Measurements from ENCODE around the gene ZNF133.
"Not testable (repeated sequence)": the region's sequence is repeated elsewhere in the genome, so short reads cannot be mapped to it uniquely, and the experiment has no call there.

ZNF133 gene

DNA sequence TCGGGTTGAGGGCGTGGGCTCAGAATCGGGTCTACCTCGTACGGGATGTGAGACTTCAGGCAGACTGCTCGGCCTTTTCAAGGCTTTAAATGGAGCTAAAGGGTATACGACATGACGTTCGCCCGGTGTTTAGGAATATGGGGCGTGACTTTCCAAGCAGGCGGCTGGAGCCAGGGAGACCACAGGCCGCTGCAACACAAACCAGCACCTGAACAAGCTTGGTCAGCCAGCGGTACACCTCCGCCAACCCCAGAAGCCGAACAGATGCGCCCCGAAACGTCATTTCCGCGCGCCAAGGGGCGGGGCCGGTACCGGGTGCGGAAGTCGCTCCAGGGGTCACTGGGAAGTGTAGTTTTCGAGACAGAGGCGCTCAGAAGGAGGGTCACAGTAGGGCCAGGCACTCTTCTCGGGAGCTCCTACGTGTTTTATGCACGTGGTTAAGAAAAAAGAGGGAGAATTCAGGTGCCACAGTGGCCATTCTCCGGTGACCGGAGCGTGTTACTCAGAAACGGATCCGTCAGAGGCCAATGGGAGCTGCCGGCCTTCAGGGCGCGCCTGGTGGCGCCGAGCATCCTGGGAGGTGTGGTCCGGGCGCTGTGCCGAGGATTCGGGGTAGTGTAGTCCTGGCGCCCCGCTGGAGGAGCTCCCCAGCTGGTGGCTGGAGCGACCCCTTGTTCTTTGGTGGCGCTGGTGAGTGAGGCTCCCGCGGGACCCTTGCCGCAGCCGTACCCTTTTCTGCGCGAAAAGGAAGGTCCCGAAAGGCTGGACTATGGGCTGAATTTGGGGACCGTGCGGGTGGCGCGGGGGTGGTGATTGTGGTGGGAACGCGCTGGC, at the start of gene ZNF133:
Gene ZNF133 (plus strand): TSS at position 613 of the 834 bp plus-strand sequence. CDS start 17,160 bp downstream, outside the sequence.
- DNase-seq (ENCODE audit: low read depth), result peak; percentile 97

DNA sequence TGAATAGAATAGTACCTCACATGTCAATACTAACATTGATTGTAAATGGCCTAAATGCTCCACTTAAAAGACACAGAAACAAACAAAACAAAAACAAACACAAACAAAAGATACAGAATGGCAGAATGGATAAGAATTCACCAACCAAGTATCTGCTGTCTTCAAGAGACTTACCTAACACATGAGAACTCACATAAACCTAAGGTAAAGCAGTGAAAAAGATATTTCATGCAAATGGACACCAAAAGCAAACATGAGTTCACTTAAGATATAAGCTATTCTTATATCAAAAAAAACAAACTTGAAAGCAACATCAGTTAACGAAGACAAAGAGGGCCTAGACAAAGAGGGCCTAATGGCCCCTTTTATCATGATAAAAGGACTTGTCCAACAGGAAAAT, 47.3 kb upstream of the ZNF133 start:
- no peak for DNase-seq (ENCODE audit: low read depth)

DNA sequence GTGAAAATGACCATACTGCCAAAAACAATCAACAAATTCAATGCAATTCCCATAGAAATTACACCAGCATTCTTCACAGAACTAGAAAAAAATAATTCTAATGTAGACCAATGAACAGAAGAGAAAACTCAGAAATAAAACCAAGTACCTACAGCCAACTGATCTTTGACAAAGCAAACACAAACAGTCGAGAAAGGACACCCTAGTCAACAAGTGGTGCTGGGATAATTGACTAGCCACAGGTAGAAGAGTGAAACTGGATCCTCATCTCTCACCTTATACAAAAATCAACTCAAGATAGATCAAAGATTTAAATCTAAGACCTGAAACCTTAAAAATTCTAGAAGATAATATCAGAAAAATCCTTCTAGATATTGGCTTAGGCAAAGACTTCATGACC, 44.5 kb upstream of the ZNF133 start:
- DNase-seq (ENCODE audit: low read depth), result no peak

DNA sequence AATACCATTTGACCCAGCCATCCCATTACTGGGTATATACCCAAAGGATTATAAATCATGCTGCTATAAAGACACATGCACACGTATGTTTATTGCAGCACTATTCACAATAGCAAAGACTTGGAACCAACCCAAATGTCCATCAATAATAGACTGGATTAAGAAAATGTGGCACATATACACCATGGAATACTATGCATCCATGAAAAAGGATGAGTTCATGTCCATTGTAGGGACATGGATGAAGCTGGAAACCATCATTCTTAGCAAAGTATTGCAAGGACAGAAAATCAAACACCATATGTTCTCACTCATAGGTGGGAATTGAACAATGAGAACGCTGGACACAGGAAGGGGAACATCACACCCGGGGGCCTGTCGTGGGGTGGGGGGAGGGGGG, 39.8 kb upstream of the ZNF133 start:
- DNase-seq (ENCODE audit: low read depth), result not testable (repeated sequence)

DNA sequence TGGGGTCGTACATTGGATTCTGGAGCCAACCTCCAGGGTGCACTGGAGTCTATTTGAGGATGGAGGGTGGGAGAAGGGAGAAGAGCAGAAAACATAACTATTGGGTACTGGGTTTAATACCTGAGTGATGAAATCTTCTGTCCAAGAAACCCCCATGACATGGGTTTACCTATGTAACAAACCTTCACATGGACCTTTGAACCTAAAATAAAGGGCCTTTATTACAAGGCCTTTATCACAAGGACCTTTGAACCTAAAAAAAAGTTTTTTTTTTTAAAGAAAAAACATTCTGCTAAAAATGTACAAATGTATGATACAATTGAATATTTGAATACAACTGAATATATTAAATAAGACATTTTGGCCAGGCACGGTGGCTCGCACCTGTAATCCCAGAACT, 38.1 kb upstream of the ZNF133 start:
- DNase-seq (ENCODE audit: low read depth), result no peak

DNA sequence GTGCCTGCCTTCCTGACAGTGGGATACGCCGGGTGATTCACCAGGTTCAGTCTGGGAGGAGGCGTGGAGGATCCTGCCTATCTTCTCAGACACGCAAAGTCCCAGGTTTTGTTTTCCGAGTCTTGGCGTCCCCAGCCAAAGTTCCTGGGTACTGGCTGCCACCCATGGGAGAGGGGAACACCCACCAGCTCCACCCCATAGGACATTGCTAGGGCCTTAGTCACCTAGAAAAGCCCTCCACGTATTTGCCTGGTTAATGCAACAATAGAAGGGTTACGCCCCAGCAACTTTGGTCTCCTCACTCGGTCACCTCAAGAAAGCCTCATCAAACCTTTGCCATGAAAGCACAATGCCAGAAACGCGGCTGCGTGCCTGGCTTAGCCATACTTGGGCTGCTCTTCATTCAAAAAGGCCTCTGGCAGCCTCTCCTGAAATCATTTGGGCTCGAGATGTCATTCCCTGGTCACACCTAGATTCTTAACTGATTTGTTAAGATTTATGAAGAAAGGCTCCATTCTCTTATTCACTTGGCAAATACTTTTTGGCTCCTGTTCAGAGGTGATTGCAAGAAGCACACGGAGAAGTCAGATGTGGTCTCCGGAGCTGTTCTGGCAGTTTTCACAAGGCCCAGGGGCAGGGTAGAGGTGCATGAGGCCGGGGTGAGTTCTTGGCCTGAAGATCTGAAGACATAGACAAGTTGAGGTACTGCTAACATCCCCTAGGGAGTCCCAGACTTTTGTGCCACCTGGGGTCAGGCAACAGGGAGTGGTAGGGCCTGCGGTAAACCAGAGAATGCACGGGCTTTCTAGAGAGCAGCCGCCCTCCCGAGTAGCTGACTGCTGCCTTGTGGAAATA, 35.5 kb upstream of the ZNF133 start:
- no peak for DNase-seq (ENCODE audit: low read depth)

DNA sequence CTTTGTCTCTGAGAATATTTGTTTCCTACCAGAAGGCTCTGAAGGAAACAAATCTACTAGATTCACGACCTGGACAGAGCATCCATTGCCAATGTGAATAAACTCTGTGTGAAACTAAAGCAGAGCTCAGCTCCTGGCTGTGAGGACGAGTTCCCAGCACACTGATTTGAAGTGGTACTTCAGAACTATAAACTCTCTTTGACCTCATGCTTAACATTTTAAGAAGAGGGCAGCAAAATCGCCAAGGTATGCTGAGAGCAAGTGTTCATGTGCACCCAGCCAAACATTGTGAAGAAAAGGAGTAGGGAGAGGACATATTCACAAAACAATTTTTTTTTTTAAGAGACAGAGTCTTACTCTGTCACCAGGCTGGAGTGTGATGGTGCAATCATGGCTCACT, 33.7 kb upstream of the ZNF133 start:
- DNase-seq (ENCODE audit: low read depth), result no peak

DNA sequence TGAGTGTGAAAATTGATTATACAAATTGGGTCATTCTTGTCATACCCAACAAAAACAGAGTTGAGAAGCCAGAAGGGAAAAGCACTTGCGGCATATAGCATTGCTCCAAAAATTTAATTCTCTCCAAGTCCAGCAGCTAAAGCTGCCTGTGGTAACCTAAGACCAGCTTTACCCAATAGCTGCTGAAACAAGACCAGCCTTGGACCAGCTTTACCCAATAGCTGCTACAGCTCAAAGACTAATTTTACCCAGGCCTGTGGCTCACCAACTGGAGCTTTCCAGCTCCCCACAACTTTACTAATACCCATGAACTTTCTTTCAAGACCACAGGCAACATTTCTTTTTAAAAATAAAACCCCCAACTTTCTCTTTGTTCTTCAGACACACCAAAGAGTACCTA, 32.8 kb upstream of the ZNF133 start:
- no peak for DNase-seq (ENCODE audit: low read depth)

DNA sequence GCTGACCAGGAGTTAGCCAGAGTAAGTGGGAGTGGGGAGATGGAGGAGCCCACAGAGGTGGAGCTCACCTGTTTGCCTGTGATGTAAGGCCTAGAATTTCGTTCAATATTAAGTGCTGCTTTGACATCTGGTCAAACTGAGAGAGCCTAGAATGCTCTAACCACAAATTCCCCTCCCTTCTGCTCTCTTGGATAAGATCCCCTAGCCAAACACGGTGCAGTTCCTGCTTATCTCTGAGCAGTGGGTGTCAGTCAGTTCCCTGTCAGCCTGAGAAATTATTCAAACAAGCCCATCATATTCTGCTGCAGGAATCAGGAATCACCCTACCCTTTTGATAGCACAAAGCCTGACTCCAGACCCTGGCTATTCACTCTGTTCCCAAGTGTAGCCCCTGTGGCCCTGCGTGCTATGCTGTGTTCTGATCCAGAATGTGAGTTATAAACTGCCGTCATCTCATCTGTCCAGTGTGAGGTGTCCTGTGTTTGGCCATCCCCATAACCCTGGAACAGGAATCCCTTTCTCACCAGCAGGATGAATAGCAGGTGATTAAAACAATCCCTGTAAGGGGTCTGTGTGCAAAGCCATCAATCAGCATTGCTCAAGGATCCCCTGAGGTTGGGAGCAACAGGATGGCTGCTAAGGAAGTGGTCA, 31.8 kb upstream of the ZNF133 start:
- DNase-seq (ENCODE audit: low read depth), result no peak

DNA sequence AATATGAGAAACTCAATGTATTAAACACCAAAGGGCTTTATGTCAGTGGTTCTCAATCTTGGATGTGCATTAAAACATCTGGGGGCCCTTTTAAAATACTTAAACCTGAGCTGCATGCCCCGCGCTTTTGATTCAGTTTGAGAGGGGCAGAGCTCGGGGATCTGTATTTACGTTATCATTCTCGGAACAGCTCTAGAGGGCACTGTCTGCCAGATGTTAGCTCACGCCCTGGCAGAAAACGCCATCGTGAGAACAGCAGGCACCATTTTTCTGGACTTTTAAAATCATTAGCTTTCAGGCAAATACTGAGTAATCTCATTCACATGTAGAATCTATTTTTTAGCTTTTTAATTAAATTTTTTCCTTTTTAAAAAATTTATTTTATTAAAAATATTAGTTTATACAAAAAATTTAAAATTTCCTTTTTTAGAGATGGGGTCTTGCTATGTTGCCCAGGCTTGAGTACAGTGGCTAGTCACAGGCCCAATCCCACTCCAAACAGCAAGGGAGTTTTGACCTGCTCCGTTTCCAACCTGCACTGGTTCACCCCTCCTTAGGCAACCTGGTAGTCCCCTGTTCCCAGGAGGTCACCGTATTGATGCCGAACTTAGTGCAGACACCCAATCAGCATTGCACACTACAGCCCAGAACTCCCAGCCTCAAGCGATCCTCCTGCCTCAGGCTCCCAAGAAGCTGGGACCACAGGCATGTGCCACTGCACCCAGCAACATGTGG, 30.0 kb upstream of the ZNF133 start:
- DNase-seq (ENCODE audit: low read depth), result no peak

DNA sequence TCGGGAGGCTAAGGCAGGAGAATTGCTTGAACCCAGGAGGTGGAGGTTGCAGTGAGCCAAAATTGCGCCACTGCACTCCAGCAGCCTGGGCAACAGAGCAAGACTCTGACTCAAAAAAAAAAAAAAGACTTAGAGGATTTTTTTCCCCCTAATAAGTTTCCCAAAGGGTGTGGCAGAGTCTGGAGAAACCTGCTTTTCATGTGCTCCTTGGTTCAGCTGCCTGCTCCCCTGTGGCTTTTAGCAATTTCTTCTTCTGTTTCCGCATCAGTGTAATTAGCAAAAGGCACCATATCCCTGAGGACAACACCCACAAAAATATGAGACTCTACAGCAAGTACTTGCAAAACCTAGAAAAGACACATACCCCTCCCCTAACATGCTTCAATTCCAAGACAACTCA, 28.6 kb upstream of the ZNF133 start:
- DNase-seq (ENCODE audit: low read depth), result no peak

DNA sequence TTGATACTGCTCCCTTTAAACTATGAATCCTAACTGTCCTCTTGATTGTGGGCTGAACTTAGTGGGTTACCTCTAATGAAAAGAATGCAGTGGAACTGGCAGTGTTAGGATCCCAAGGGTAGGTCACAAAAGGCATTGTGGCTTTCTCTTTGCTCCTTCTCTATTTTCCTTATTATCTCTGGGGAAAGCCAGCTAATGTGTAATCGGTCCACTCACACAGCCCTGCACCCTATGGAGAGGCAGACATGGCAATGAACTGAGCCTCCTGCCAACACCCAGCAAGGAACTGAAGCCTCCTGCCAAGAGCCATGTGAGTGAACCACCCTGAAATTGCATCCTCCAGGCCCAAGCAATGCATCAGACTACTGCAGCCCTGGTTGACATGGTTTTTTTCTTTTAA, 24.6 kb upstream of the ZNF133 start:
- DNase-seq (ENCODE audit: low read depth), result no peak

DNA sequence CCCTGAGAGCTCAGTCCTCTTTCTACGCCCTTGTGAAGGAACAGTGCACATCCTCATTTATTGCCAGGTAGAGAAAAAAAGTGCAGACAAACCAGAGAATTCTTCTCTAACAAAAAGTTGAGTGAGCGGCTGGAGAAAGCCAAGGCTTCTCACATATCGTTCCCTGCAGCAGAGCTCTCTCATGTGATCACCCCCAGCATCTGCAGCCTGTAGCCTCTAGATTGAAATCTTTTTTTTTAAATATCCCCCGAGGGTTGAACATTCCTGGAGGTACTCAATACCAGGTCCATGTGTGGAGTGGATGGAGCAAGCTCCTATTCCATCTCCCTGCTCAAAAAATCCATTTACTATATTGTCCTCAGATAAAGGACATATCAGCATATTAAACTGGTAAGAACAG, 22.9 kb upstream of the ZNF133 start:
- no peak for DNase-seq (ENCODE audit: low read depth)

DNA sequence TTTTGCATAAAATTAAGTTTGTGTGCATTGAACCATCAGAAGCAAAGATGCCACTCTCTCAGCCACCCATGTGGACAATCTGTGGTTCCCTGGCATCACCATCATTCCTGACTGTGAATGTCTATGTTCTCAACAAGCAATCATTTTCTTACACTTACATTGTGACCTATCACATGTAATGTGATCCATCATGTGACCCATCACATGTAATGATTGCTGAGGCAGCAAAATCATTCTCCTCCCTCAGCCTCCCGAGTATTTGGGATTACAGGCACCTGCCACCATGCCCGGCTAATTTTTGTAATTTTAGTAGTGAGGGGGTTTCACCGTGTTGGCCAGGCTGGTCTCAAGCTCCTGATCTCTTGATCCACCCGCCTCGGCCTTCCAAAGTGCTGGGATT, 22.0 kb upstream of the ZNF133 start:
- no peak for DNase-seq (ENCODE audit: low read depth)

DNA sequence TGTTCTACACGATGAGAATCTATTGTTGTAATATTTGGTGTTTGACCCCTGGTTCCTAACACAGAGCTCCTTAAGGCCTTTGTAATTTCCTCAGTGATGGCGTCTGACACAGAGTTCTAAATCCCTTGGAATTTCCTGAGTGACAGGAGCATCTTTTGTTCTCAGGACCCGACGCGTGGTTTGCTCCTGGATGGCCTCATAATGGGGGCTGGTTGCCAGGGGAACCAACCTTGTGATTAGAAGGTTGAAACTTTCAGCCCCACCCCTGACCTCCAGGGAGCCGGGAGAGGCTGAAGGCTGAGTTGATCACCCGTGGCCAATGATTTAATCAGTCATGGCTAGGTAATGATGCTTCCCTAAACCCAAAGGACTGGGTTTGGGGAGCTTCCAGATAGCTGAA, 20.5 kb upstream of the ZNF133 start:
- no peak for DNase-seq (ENCODE audit: low read depth)

DNA sequence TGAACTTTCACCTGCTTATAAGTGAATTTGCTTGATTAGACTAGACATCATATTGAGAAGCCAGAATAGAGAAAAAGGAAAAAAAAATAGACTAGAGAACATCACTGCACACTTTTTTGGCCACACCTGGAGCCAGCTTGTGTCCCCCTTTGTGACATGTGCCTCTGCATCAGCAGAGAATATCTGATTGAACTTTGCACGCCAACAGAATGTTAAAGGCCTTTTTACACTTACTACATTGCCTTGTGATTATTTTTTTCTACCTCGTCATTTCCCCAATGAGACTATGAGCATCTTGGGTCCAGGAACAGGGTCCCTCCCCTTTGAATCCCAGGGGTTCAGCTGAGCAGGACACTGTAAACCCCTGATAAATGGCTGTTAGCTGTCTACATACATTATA, 17.2 kb upstream of the ZNF133 start:
- DNase-seq (ENCODE audit: low read depth), result no peak

DNA sequence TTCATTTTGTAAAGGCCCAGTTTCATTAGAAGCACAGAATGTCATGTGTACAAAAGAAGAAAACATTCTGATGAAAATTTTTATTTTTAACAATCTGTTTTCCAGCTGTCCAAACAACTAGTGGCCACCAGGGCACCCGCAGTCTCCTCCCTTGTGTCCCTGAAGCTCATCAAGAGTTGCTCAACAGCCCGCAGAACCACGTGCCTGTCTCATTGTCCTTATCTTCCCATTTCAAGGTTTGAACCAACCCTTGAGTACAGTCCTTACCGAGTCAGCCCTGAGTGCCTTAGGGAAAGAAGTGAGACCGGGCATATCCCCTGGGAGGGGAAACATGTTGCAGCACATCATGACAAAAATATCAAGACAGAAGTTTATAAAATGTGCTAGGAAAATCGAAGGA, 15.9 kb upstream of the ZNF133 start:
- DNase-seq (ENCODE audit: low read depth), result no peak

DNA sequence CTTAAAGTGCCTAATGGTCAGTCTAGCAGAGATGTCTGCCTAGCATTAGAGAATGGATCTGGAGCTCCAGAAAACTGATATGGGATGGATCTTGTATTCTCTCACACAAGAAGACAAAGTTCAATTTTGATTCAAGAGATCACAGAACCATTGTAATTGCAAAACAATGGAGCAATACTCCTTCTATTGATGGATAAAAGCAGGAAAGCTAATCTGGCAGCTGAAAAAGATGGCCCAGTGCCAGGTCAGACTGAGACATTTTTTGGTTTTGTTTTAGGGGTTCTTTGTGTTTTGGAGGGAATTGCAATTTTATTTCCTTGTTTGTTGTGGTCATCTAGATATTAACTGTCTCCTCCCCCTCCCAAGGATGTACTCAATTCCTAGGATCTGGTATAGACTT, 14.6 kb upstream of the ZNF133 start:
- DNase-seq (ENCODE audit: low read depth), result no peak

DNA sequence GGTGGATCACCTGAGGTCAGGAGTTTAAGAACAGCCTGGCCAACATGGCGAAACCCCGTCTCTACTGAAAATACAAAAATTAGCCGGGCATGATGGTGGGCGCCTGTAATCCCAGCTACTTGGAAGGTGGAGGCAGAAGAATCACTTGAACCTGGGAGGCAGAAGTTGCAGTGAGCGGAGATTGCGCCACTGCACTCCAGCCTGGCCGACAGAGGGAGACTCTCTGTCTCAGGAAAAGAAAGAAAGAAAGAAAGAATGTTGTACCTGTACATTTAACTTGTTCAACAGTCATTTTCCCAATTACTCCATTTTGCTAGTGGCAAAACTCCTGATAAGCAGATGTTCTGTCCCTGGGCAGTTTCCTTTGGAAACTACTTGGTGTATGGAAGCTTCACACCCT, 12.4 kb upstream of the ZNF133 start:
- not testable (repeated sequence) for DNase-seq (ENCODE audit: low read depth)

DNA sequence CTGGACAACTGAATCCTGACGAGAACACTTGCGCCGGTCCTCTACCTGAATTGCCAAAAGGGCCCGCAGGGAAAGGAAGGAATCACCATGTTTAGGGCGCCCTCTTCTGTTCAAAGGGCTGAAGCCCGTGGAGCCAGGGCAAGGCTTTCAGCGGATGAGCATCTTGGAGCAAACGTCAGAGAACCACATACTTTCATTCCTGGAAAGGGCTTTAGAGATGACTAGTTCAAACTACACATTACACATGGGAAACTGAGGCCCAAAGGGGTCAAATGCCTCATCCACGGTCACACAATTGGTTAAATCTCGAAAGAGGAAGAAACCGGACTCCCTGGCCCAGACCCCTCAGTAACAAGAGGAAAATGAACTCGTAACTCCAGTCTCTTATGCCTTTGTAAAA, 11.5 kb upstream of the ZNF133 start:
- peak; percentile 23 for DNase-seq (ENCODE audit: low read depth)

DNA sequence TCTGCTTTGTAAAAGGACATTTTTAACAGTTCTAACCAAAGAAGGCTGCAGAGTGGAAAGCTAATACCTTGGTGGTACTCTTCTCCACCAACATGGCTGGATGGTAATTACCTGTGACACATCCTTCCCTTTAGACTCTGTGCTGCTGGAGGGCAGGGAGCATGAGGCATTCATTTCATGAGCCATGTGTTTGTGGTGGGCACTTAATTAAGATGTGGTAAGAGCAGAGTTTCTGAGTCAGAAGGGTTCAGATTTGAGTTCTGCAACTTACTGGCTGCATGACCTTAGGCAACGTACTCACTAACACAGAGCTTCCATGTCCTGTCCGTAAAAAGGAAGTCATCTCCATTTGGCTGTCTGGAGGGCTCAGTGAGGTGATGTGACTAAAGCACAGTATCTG, 9.1 kb upstream of the ZNF133 start:
- DNase-seq (ENCODE audit: low read depth), result no peak
